H1 (cell line): ENCODE results near the gene RBM17. TPM values are rescaled to one million over a fixed set of nuclear protein-coding genes. Genes with fewer than 3 reads are reported as not detected.

Experiments
- ATF3 ChIP-seq: IDR thresholded peaks from 2 replicates; pipeline ENCODE4 v1.6.1; 2011; ENCODE audit warnings: low read depth, mild to moderate bottlenecking, low read length; ENCODE audit not compliant: insufficient read depth
- CBX8 ChIP-seq: fragments of 300-800, 300-1000 bp; sonication (generic); IDR thresholded peaks from 2 replicates; pipeline ENCODE4 v1.7.1; 2016; ENCODE audit warnings: low read depth, low read length, borderline replicate concordance
- EGR1 ChIP-seq: IDR thresholded peaks from 2 replicates; pipeline ENCODE4 v1.6.1; 2011; ENCODE audit warnings: low read depth, low read length, borderline replicate concordance
- EZH2 ChIP-seq: fragments of 200-600 bp; sonication (generic); IDR thresholded peaks from 2 replicates; pipeline ENCODE4 v1.7.1; 2012; ENCODE audit warnings: low read depth, mild to moderate bottlenecking, moderate library complexity, low read length, inconsistent platforms; ENCODE audit not compliant: severe bottlenecking
- SAP30 ChIP-seq: fragments of 300-600 bp; sonication (generic); IDR thresholded peaks from 2 replicates; pipeline ENCODE4 v1.7.1; 2012; ENCODE audit warnings: low read length, moderate library complexity, mild to moderate bottlenecking, inconsistent platforms; ENCODE audit not compliant: insufficient read depth, insufficient replicate concordance
- SP1 ChIP-seq: IDR thresholded peaks from 2 replicates; pipeline ENCODE4 v1.6.1; 2011; ENCODE audit warnings: low read depth, low read length
- TBP ChIP-seq: IDR thresholded peaks from 2 replicates; pipeline ENCODE4 v1.6.1; 2011; ENCODE audit warnings: low read depth, low read length, improper control_type of control experiment
- polyA plus RNA-seq, 7 experiments: library from polyadenylated mRNA; depleted of rRNA in 3 of 7; stranded (reverse) in 5 of 7; unstranded in 2 of 7; fragments of >200 nt in 5 of 7; fragments of 200-250 nt in 2 of 7; gene quantifications; 1 replicate in 5 of 7; 2 replicates in 1 of 7; 4 replicates in 1 of 7; pipeline versions ENCODE4 v1.2.1 to v1.2.3, GENCODE V29; 2011 to 2013; ENCODE audit warnings: missing spikeins in 2 of 7, mixed read lengths in 2 of 7
- total RNA-seq: library from RNA; stranded (reverse); fragmentation: NEBNext Ultra II Directional; extraction: Animal tissue kit (Norgen Biotek cat#: 25700); gene quantifications from 2 replicates; pipeline ENCODE4 v1.2.1, GENCODE V29; 2021

RBM17 gene
- total and polyA plus RNA-seq, 2 of the 8 experiments (the other 6 are each of a cell fraction or from before 2014, with no cell fraction given) = 15.7 to 128 TPM

GRCh38 chr10:6153845-6154244 is 65.0 kb downstream of the RBM17 start (continued):
- no peak for TF ChIP-seq EZH2
- TF ChIP-seq EGR1 = no peak
- no peak for TF ChIP-seq SAP30
- no peak for TF ChIP-seq SP1
- TF ChIP-seq CBX8 = no peak
- TF ChIP-seq ATF3 = no peak
- no peak for TF ChIP-seq TBP
